ENCODE measurements around the gene WDR11. TPM values are rescaled to one million over a fixed set of nuclear protein-coding genes. Genes with fewer than 3 reads are reported as not detected.

Gene WDR11
- polyA plus RNA-seq, 3 donors = 32.9 to 68.0 (median 50.1) TPM

GRCh38 chr10:120929166-120929565 lies 78.0 kb downstream of the WDR11 start:
- Histone ChIP-seq H3K4me1 (ENCODE audit: control insufficient read depth in 1 of 2, insufficient read depth in 2 of 2, low read length in 2 of 2) (no peaks in the 10 kb centered on the region), H3K4me3 (replicated peaks in 1 of 3; ENCODE audit: low read depth in 2 of 3, low read length in 3 of 3) (no peak overlapping the region), H3K4me2 (replicated peaks; ENCODE audit: extremely low read depth, low read length, poor library complexity, severe bottlenecking) (no peak overlapping the region), H3K9me3 (replicated peaks in 1 of 2; ENCODE audit: control insufficient read depth in 1 of 2, insufficient read depth in 1 of 2, low read length in 2 of 2) (no peaks in the 10 kb centered on the region), H3K9ac (ENCODE audit: insufficient read depth, low read length, poor library complexity, severe bottlenecking) (no peak overlapping the region), H3K27me3 (ENCODE audit: control insufficient read depth in 2 of 2, insufficient read depth in 2 of 2, low read length in 2 of 2) (no peaks in the 10 kb centered on the region), H2AFZ (ENCODE audit: insufficient read depth, low read depth, low read length, poor library complexity, severe bottlenecking) (no peak overlapping the region), H4K20me1 (ENCODE audit: insufficient read depth, low read length) (no peaks in the 10 kb centered on the region), H3K36me3 (replicated peaks in 1 of 2; ENCODE audit: control insufficient read depth in 1 of 2, insufficient read depth in 2 of 2, low read length in 2 of 2) (no peaks in the 10 kb centered on the region), H3K27ac (ENCODE audit: low read depth in 1 of 2, low read length in 2 of 2) (no peak overlapping the region), H3K79me2 (ENCODE audit: insufficient read depth, low read length) (no peaks in the 10 kb centered on the region)
- no peak for DNase-seq
- H3K4me1 Mint-ChIP-seq = peaks cover 2% of the 10 kb centered on the region
- no peak overlapping the region for H3K4me3 Mint-ChIP-seq
- H3K36me3 Mint-ChIP-seq = no peaks in the 10 kb centered on the region
- H3K27ac Mint-ChIP-seq = no peak overlapping the region
- WGBS (ENCODE audit: insufficient coverage) = 98% methylated on average over 6 of the region's 7 CpGs
- H3K9me3 Mint-ChIP-seq = peaks cover 0 to 3% (median 0%) of the 10 kb centered on the region in 7 donors
- H3K27me3 Mint-ChIP-seq (ENCODE audit: low read depth in 3 of 3) = peaks cover 7 to 11% (median 7%) of the 10 kb centered on the region in 3 donors
- TF ChIP-seq CTCF (IDR thresholded peaks at IDR 0.05) = no peak
- intact Hi-C loops (cut with micrococcal nuclease) = no loop called here

GRCh38 chr10:120931423-120931822 lies 80.3 kb downstream of the WDR11 start:
- Mint-ChIP-seq H3K4me3 (no peak overlapping the region), H3K4me1 (peaks cover 2% of the 10 kb centered on the region), H3K36me3 (no peaks in the 10 kb centered on the region), H3K27ac (no peak overlapping the region), H3K27me3 (ENCODE audit: low read depth in 3 of 3) (peaks cover 5 to 11% (median 9%) of the 10 kb centered on the region in 3 donors), H3K9me3 (peaks cover 0 to 3% (median 0%) of the 10 kb centered on the region in 7 donors)
- no peak for DNase-seq
- WGBS (ENCODE audit: insufficient coverage) = 95% methylated on average over 2 of the region's 3 CpGs
- Histone ChIP-seq H3K9me3 (replicated peaks in 1 of 2; ENCODE audit: control insufficient read depth in 1 of 2, insufficient read depth in 1 of 2, low read length in 2 of 2) (no peaks in the 10 kb centered on the region), H4K20me1 (ENCODE audit: insufficient read depth, low read length) (no peaks in the 10 kb centered on the region), H3K27me3 (ENCODE audit: control insufficient read depth in 2 of 2, insufficient read depth in 2 of 2, low read length in 2 of 2) (peaks cover 0 to 2% of the 10 kb centered on the region in 2 donors), H3K9ac (ENCODE audit: insufficient read depth, low read length, poor library complexity, severe bottlenecking) (no peak overlapping the region), H2AFZ (ENCODE audit: insufficient read depth, low read depth, low read length, poor library complexity, severe bottlenecking) (no peak overlapping the region), H3K4me2 (replicated peaks; ENCODE audit: extremely low read depth, low read length, poor library complexity, severe bottlenecking) (no peak overlapping the region), H3K4me1 (ENCODE audit: control insufficient read depth in 1 of 2, insufficient read depth in 2 of 2, low read length in 2 of 2) (no peaks in the 10 kb centered on the region), H3K79me2 (ENCODE audit: insufficient read depth, low read length) (no peaks in the 10 kb centered on the region), H3K36me3 (replicated peaks in 1 of 2; ENCODE audit: control insufficient read depth in 1 of 2, insufficient read depth in 2 of 2, low read length in 2 of 2) (no peaks in the 10 kb centered on the region), H3K4me3 (replicated peaks in 1 of 3; ENCODE audit: low read depth in 2 of 3, low read length in 3 of 3) (no peak overlapping the region), H3K27ac (ENCODE audit: low read depth in 1 of 2, low read length in 2 of 2) (no peak overlapping the region)
- intact Hi-C loops (cut with micrococcal nuclease) = no loop called here
- TF ChIP-seq CTCF (IDR thresholded peaks at IDR 0.05) = no peak

Measured in CD14-positive monocyte (primary cell).